H1 (cell line): ENCODE measurements around the gene PRDX5. TPM values are rescaled to one million over a fixed set of nuclear protein-coding genes. Genes with fewer than 3 reads are reported as not detected.

Source experiments
- KDM1A ChIP-seq: fragments of 200-600, 300-600 bp; sonication (generic); IDR thresholded peaks from 2 replicates; pipeline ENCODE4 v1.7.1; 2016; ENCODE audit warnings: mild to moderate bottlenecking, low read length, borderline replicate concordance
- SP4 ChIP-seq: IDR thresholded peaks from 2 replicates; pipeline ENCODE4 v1.6.1; 2012; ENCODE audit warnings: low read length, inconsistent platforms
- TBP ChIP-seq: IDR thresholded peaks from 2 replicates; pipeline ENCODE4 v1.6.1; 2011; ENCODE audit warnings: low read depth, low read length, improper control_type of control experiment
- polyA plus RNA-seq, 7 experiments: library from polyadenylated mRNA; depleted of rRNA in 3 of 7; stranded (reverse) in 5 of 7; unstranded in 2 of 7; fragments of >200 nt in 5 of 7; fragments of 200-250 nt in 2 of 7; gene quantifications; 1 replicate in 5 of 7; 2 replicates in 1 of 7; 4 replicates in 1 of 7; pipeline versions ENCODE4 v1.2.1 to v1.2.3, GENCODE V29; 2011 to 2013; ENCODE audit warnings: missing spikeins in 2 of 7, mixed read lengths in 2 of 7
- total RNA-seq: library from RNA; stranded (reverse); fragmentation: NEBNext Ultra II Directional; extraction: Animal tissue kit (Norgen Biotek cat#: 25700); gene quantifications from 2 replicates; pipeline ENCODE4 v1.2.1, GENCODE V29; 2021
- TF ChIP-seq, protein P1 (sequence below): IDR thresholded peaks from 2 replicates; pipeline ENCODE4 v1.6.1; 2011; ENCODE audit warnings: low read depth, mild to moderate bottlenecking, low read length; ENCODE audit not compliant: insufficient read depth

Gene PRDX5
- total and polyA plus RNA-seq, 2 of the 8 experiments (the other 6 are each of a cell fraction or from before 2014, with no cell fraction given), result 201 to 582 TPM

DNA sequence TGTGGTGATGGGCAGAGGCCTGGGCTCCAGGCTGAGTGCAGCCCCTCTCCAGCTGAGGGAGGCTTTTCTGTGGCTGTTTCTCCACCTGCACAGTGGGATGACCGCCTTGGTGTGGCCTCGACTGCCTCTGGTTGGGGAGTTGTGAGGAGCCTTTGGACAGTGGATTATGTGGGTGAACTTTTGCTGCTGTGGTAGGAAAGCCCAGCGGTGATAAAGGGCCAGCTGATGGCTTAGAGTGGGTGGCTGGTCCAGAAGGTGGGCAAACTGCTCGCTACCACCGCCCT lies 13.9 kb upstream of the PRDX5 start (continued):
- TF ChIP-seq, protein P1, sequence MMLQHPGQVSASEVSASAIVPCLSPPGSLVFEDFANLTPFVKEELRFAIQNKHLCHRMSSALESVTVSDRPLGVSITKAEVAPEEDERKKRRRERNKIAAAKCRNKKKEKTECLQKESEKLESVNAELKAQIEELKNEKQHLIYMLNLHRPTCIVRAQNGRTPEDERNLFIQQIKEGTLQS, result no peak
- TF ChIP-seq KDM1A (no peak), TBP (no peak), SP4 (no peak)
- TF ChIP-seq, all 59 proteins: peak for 0
